ENCODE measurements around the gene TMEM151B. TPM values are rescaled to one million over a fixed set of nuclear protein-coding genes. Genes with fewer than 3 reads are reported as not detected.
"Not testable (repeated sequence)": the region's sequence is repeated elsewhere in the genome, so short reads cannot be mapped to it uniquely, and the experiment has no call there.

The TMEM151B gene
- total RNA-seq, 1 donor from 2014 or later, result 4.7 TPM

GRCh38 chr6:44316481-44316880 lies 46.2 kb downstream of the TMEM151B start:
- Mint-ChIP-seq H3K4me3 (ENCODE audit: low read depth) (no peak overlapping the region), H3K27me3 (peaks cover 30% of the 10 kb centered on the region), H3K27ac (no peak overlapping the region), H3K9me3 (ENCODE audit: low read depth) (no peaks in the 10 kb centered on the region), H3K4me1 (ENCODE audit: low read depth) (peaks cover 17% of the 10 kb centered on the region), H3K36me3 (ENCODE audit: insufficient read depth) (no peaks in the 10 kb centered on the region)
- no peak for DNase-seq (ENCODE audit: low spot score, unreplicated experiment)
- no peak for TF ChIP-seq CTCF (IDR thresholded peaks at IDR 0.05; ENCODE audit: unreplicated experiment)

- H3K9me3 Mint-ChIP-seq (ENCODE audit: low read depth); H3K4me3 Mint-ChIP-seq (ENCODE audit: low read depth); DNase-seq (ENCODE audit: low spot score, unreplicated experiment); H3K36me3 Mint-ChIP-seq (ENCODE audit: insufficient read depth): not testable (repeated sequence)
- Mint-ChIP-seq H3K4me1 (ENCODE audit: low read depth) (peaks cover 11% of the 10 kb centered on the region), H3K27me3 (peaks cover 30% of the 10 kb centered on the region), H3K27ac (peak overlapping the region; percentile 47)
Measured at GRCh38 chr6:44317136-44317631, 46.9 kb downstream of the TMEM151B start.

GRCh38 chr6:44321210-44321609 lies 51.0 kb downstream of the TMEM151B start:
- no peak overlapping the region for H3K27ac Mint-ChIP-seq
- H3K36me3 Mint-ChIP-seq (ENCODE audit: insufficient read depth), result no peaks in the 10 kb centered on the region
- H3K4me3 Mint-ChIP-seq (ENCODE audit: low read depth), result no peak overlapping the region
- no peaks in the 10 kb centered on the region for H3K9me3 Mint-ChIP-seq (ENCODE audit: low read depth)
- TF ChIP-seq CTCF (IDR thresholded peaks at IDR 0.05; ENCODE audit: unreplicated experiment), result no peak
- no peak for DNase-seq (ENCODE audit: low spot score, unreplicated experiment)
- H3K27me3 Mint-ChIP-seq, result peaks cover 28% of the 10 kb centered on the region
- H3K4me1 Mint-ChIP-seq (ENCODE audit: low read depth), result peaks cover 6% of the 10 kb centered on the region

- Mint-ChIP-seq H3K36me3 (ENCODE audit: insufficient read depth) (no peaks in the 10 kb centered on the region), H3K9me3 (ENCODE audit: low read depth) (no peaks in the 10 kb centered on the region), H3K4me3 (ENCODE audit: low read depth) (no peak overlapping the region), H3K27ac (no peak overlapping the region), H3K4me1 (ENCODE audit: low read depth) (peaks cover 6% of the 10 kb centered on the region), H3K27me3 (peaks cover 20% of the 10 kb centered on the region)
- no peak for DNase-seq (ENCODE audit: low spot score, unreplicated experiment)
- TF ChIP-seq CTCF (IDR thresholded peaks at IDR 0.05; ENCODE audit: unreplicated experiment), result no peak
Measured at GRCh38 chr6:44327096-44327495, 56.8 kb downstream of the TMEM151B start.

GRCh38 chr6:44327760-44328159 lies 57.5 kb downstream of the TMEM151B start:
- Mint-ChIP-seq H3K4me1 (ENCODE audit: low read depth) (peaks cover 6% of the 10 kb centered on the region), H3K27ac (peak overlapping the region; percentile 84)
- no peak for DNase-seq (ENCODE audit: low spot score, unreplicated experiment)

GRCh38 chr6:44328203-44328602 lies 58.0 kb downstream of the TMEM151B start:
- peaks cover 29% of the 10 kb centered on the region for H3K27me3 Mint-ChIP-seq
- DNase-seq (ENCODE audit: low spot score, unreplicated experiment); H3K36me3 Mint-ChIP-seq (ENCODE audit: insufficient read depth); H3K9me3 Mint-ChIP-seq (ENCODE audit: low read depth); H3K4me1 Mint-ChIP-seq (ENCODE audit: low read depth): not testable (repeated sequence)
- H3K4me3 Mint-ChIP-seq (ENCODE audit: low read depth), result peak overlapping the region; percentile 4
- H3K27ac Mint-ChIP-seq, result peak overlapping the region; percentile 84

More at GRCh38 chr6:44327760-44328159, 57.5 kb downstream of the TMEM151B start:
- H3K27me3 Mint-ChIP-seq, result peaks cover 26% of the 10 kb centered on the region
- H3K9me3 Mint-ChIP-seq (ENCODE audit: low read depth), result no peaks in the 10 kb centered on the region
- no peaks in the 10 kb centered on the region for H3K36me3 Mint-ChIP-seq (ENCODE audit: insufficient read depth)
- no peak for TF ChIP-seq CTCF (IDR thresholded peaks at IDR 0.05; ENCODE audit: unreplicated experiment)
- H3K4me3 Mint-ChIP-seq (ENCODE audit: low read depth), result no peak overlapping the region

Measured in progenitor cell of endocrine pancreas (in vitro differentiated cells).